Psoas muscle (tissue), 8 donors: Measurements from ENCODE around the gene HKDC1. TPM values are rescaled to one million over a fixed set of nuclear protein-coding genes. Genes with fewer than 3 reads are reported as not detected.
"Not testable (repeated sequence)": the region's sequence is repeated elsewhere in the genome, so short reads cannot be mapped to it uniquely, and the experiment has no call there.

ENCODE experiments used
- ATAC-seq, 4 donors: fragments of 200-7000 bp; cut with Tn5 transposase; one replicate each; pipeline ENCODE4 v1.9.1; 2020; ENCODE audit warnings: moderate library complexity in 3 of 4, mild to moderate bottlenecking in 2 of 4
- DNase-seq, 2 donors: peaks; one replicate each; pipeline ENCODE4 v3.0.0-alpha.2; 2020
- H3K27ac ChIP-seq: fragments of 200-600 bp; one replicate; pipeline ENCODE4 v1.8.0; 2022
- H3K27me3 ChIP-seq, 3 donors: fragments of 200-600 bp in 1 of 3; one replicate each; pipeline versions ENCODE4 v1.6.1 to v1.8.0; 2013 to 2022; ENCODE audit warnings: low read length in 2 of 3, mild to moderate bottlenecking in 2 of 3, moderate library complexity in 1 of 3; ENCODE audit not compliant: insufficient read depth in 3 of 3
- H3K36me3 ChIP-seq, 2 donors: fragments of 200-600 bp in 1 of 2; one replicate each; pipeline versions ENCODE4 v1.6.1 to v1.8.0; 2013 to 2022; ENCODE audit warnings: low read depth in 1 of 2, mild to moderate bottlenecking in 1 of 2, moderate library complexity in 1 of 2; ENCODE audit not compliant: insufficient read depth in 1 of 2
- H3K4me1 ChIP-seq: fragments of 200-600 bp; one replicate; pipeline ENCODE4 v1.8.0; 2022
- H3K4me3 ChIP-seq: fragments of 200-600 bp; one replicate; pipeline ENCODE4 v1.8.0; 2022; ENCODE audit warnings: mild to moderate bottlenecking
- H3K9me3 ChIP-seq: fragments of 200-600 bp; one replicate; pipeline ENCODE4 v1.8.0; 2022
- WGBS, 3 donors: extraction: QIAGEN DNeasy Blood & Tissue Kit; methylation state at CpG; one replicate each; pipeline versions ENCODE4 v1.1.6 to v1.1.7; 2013; 5-methylcytosine and 5-hydroxymethylcytosine counted together
- intact Hi-C, 2 donors: fragments of 100-400 bp; cut with DNase I; formaldehyde crosslinking; loops; one replicate each; pipeline versions ENCODE4 v1.11.0 to v1.14.2; 2022
- polyA plus RNA-seq, 3 donors: library from polyadenylated mRNA; stranded (reverse); fragments of 200-250 nt; gene quantifications; one replicate each; pipeline ENCODE4 v1.2.3, GENCODE V29; 2013
- total RNA-seq, 4 donors: library from RNA; stranded (reverse); fragmentation: NEBNext Ultra II Directional in 2 of 4; extraction: Animal tissue kit (Norgen Biotek cat#: 25700) in 2 of 4; gene quantifications; one replicate each; pipeline versions ENCODE4 v1.2.1 to v1.2.4, GENCODE V29; 2021 to 2023
- TF ChIP-seq, protein P1 (sequence below): fragments of 200-600 bp; IDR thresholded peaks from one replicate; pipeline ENCODE4 v1.8.0; 2022; ENCODE audit warnings: antibody characterized with exemption
- donor health status: healthy with polysubstance abuse.
- donor health status: DM: no; HTN: no; CAD: no; lungs with moderate emphysema.
- donor health status: Bipolar disorder and iron deficiency.
- donor health status: healthy.
- donor health status: DM: yes; HTN: yes; CAD: no.
- donor health status: DM: no; HTN: no; CAD: no.
- donor health status: DM: no; HTN: no; CAD: no.
- donor health status: DM: yes; HTN: yes; CAD: no.

The HKDC1 gene
- total and polyA plus RNA-seq, 7 donors, result 0.03 TPM; not detected in 5

DNA sequence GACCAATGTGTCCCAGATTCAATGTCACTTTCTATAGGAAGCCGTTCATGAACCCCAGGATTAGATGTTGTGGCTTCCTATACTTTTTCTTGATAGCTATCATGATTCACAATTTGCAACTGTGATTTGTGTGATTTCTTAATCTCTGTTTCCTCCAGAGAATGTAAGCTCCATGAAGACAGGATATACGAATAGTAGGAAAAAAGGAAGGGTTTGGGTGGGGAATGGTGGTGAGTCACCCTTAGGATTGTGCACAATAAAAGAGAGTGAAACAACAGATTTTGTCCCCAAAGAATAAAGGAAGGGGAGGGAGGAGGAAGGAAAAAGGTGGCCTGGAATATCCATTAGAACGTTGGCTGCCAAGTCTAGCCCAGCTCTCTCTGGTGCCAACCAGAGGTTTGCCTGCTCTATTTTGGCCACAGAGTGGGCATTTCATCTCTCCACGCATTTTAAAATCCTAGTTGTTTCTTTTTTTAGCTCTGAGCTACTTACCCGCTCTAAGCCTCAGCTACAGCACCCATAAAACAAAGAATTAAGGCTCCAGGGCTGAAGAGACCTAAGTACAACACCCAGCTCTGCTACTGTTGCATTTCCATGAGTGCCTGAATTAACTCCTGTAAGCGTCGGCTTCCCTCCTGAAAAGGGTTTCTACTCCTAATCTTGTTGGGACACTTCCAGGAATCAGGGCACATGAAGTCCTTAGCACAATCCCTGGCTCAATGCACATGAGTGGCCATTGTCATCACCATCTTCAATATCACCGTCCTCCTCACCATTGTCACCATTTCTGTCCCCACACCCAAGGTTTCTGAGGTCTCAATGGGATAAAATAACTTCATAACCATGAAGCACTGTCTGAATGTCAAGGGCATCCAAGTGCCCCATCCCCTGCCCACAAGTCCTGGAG is 61.6 kb downstream of the HKDC1 start:
- Histone ChIP-seq H3K27me3 (no peaks in the 10 kb centered on the region), H3K4me3 (no peak overlapping the region), H3K36me3 (no peaks in the 10 kb centered on the region), H3K27ac (no peak overlapping the region), H3K4me1 (no peaks in the 10 kb centered on the region), H3K9me3 (no peaks in the 10 kb centered on the region)
- DNase-seq, result no peak
- WGBS, 3 donors, result 47 to 60% (median 56%) methylated on average over 8 of the region's 8 CpGs
- intact Hi-C loops, result no loop called here
- ATAC-seq, result no peak
- TF ChIP-seq, protein P1, sequence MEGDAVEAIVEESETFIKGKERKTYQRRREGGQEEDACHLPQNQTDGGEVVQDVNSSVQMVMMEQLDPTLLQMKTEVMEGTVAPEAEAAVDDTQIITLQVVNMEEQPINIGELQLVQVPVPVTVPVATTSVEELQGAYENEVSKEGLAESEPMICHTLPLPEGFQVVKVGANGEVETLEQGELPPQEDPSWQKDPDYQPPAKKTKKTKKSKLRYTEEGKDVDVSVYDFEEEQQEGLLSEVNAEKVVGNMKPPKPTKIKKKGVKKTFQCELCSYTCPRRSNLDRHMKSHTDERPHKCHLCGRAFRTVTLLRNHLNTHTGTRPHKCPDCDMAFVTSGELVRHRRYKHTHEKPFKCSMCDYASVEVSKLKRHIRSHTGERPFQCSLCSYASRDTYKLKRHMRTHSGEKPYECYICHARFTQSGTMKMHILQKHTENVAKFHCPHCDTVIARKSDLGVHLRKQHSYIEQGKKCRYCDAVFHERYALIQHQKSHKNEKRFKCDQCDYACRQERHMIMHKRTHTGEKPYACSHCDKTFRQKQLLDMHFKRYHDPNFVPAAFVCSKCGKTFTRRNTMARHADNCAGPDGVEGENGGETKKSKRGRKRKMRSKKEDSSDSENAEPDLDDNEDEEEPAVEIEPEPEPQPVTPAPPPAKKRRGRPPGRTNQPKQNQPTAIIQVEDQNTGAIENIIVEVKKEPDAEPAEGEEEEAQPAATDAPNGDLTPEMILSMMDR, result no peak

DNA sequence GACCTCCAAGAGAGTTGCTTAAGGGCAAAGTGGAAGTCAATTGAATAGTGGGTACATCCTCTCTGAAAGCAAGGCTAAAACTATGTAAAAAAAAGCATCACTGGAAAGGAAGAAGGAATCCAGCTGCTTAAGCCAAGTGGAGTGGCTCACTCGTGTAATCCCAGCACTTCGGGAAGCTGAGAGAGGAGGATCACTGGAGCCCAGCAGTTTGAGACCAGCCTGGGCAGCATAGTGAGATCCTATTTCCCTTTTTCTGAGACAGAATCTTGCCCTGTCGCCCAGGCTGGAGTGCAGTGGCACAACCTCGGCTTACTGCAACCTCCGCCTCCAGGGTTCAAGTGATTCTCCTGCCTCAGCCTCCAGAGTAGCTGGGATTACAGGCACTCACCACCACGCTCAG is 64.3 kb downstream of the HKDC1 start:
- H3K4me3 ChIP-seq, ATAC-seq, H3K9me3 ChIP-seq, H3K27ac ChIP-seq, H3K4me1 ChIP-seq, DNase-seq, intact Hi-C loops, H3K27me3 ChIP-seq, H3K36me3 ChIP-seq: not testable (repeated sequence)
- WGBS, 3 donors, result 73 to 77% (median 76%) methylated on average over 6 of the region's 6 CpGs

DNA sequence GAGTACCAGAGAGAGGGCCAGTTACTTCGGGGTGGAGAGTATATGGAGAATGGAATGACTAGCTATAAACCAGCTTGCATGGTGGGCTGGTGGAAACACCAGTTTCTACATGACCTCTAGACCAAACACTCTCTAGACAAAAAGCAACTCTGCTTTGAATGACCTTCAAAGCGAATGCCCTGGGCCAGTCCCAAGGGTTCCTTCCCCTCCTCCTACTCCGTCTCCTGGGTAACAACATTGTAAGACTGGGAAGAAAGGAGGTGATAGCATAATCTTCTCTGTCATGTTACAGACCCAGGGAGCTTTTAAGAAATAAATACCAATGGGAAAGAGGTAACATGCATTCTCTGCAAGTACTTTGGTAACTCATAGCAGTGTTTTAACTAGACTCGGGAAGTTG is 65.6 kb downstream of the HKDC1 start:
- DNase-seq, result no peak
- TF ChIP-seq, protein P1, result no peak
- 68 to 76% (median 76%) methylated on average over 3 to 4 of the region's 4 CpGs for WGBS, 3 donors
- no peaks in the 10 kb centered on the region for H3K9me3 ChIP-seq
- intact Hi-C loops, result no loop called here
- no peak for ATAC-seq
- H3K4me3 ChIP-seq, result no peak overlapping the region
- no peak overlapping the region for H3K27ac ChIP-seq
- H3K36me3 ChIP-seq, result no peaks in the 10 kb centered on the region
- H3K4me1 ChIP-seq, result no peaks in the 10 kb centered on the region
- no peaks in the 10 kb centered on the region for H3K27me3 ChIP-seq

DNA sequence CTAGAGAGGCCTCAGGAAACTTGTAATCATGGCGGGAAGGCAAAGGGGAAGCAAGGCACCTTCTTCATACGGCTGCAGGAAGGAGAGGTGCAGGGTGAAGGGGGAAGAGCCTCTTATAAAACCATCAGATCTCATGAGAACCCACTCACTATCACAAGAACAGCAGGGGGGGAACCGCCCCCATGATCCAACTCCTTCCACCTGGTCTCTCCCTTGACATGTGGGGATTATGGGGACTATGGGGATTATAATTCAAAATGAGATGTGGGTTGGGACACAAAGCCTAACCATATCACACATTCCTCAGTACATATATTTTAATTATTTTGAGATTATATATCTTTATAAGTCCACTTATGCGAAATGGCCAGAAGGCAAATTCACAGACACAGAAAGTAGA is 67.0 kb downstream of the HKDC1 start:
- ATAC-seq (no peak), DNase-seq (no peak)
- intact Hi-C loops, result no loop called here
- WGBS, 3 donors, result 76 to 81% (median 80%) methylated on average over 4 of the region's 4 CpGs
- Histone ChIP-seq H3K27ac (no peak overlapping the region), H3K4me1 (no peaks in the 10 kb centered on the region), H3K4me3 (no peak overlapping the region), H3K27me3 (no peaks in the 10 kb centered on the region), H3K36me3 (no peaks in the 10 kb centered on the region), H3K9me3 (no peaks in the 10 kb centered on the region)
- TF ChIP-seq, protein P1, result no peak

DNA sequence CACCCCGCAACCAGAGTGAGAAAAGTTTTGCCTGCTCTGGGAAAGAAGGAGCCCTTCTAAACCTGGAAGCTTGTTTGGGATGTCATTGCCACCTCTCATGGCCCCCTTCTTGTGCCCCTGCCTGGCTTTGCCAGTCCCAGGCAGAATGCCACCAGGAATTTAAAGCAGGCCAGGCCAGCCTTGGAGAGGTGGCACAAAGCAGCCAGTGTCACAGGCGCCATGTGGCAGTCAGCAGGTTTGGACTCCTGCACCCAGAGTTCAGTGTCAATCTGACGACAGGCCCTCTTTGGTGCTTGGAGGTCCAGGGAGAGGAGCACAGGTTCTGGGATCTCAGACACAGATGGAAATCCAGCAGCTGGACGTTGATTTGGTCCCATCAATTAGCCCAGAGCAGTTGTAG is 70.9 kb downstream of the HKDC1 start:
- DNase-seq, result no peak
- TF ChIP-seq, protein P1, result no peak

More for the DNA sequence above, 70.9 kb downstream of the HKDC1 start:
- intact Hi-C loops, result no loop called here
- no peak overlapping the region for H3K27ac ChIP-seq
- no peaks in the 10 kb centered on the region for H3K27me3 ChIP-seq
- no peaks in the 10 kb centered on the region for H3K4me1 ChIP-seq
- WGBS, 3 donors, result 83 to 87% (median 84%) methylated on average over 4 of the region's 4 CpGs
- H3K4me3 ChIP-seq, result no peak overlapping the region
- H3K36me3 ChIP-seq, result no peaks in the 10 kb centered on the region
- no peak for ATAC-seq
- no peaks in the 10 kb centered on the region for H3K9me3 ChIP-seq
